Natural killer cell (primary cell): ENCODE results near the gene LTN1. TPM values are rescaled to one million over a fixed set of nuclear protein-coding genes. Genes with fewer than 3 reads are reported as not detected.

ENCODE experiments used
- ATAC-seq, 3 donors: fragments of 150-1000 bp in 2 of 3; fragments of 200-7000 bp in 1 of 3; cut with Tn5 transposase; 1 replicate in 1 of 3; 2 replicates in 2 of 3; pipeline ENCODE4 v1.10.0; 2021; ENCODE audit warnings: mild to moderate bottlenecking in 2 of 3, moderate library complexity in 2 of 3
- DNase-seq, 2 donors: peaks; one replicate each; pipeline versions ENCODE4 v3.0.0 to v3.0.0-alpha.2; 2013 to 2021; ENCODE audit warnings: mixed read lengths in 1 of 2
- H3K27ac ChIP-seq: one replicate; pipeline ENCODE4 v1.5.1; 2013; ENCODE audit warnings: mild to moderate bottlenecking, low read length
- H3K27me3 ChIP-seq: one replicate; pipeline ENCODE4 v1.6.1; 2013; ENCODE audit warnings: low read length; ENCODE audit not compliant: control insufficient read depth, insufficient read depth
- H3K36me3 ChIP-seq: one replicate; pipeline ENCODE4 v1.6.1; 2013; ENCODE audit warnings: low read length; ENCODE audit not compliant: control insufficient read depth, insufficient read depth
- H3K4me1 ChIP-seq: one replicate; pipeline ENCODE4 v1.6.1; 2013; ENCODE audit warnings: low read length; ENCODE audit not compliant: control insufficient read depth, insufficient read depth
- H3K4me3 ChIP-seq: one replicate; pipeline ENCODE4 v1.5.1; 2013; ENCODE audit warnings: low read length
- H3K9me3 ChIP-seq: one replicate; pipeline ENCODE4 v1.6.1; 2013; ENCODE audit warnings: low read length; ENCODE audit not compliant: control insufficient read depth, insufficient read depth
- H3K27ac Mint-ChIP-seq, 2 donors: one replicate each; pipeline ENCODE4 v1.8.0; 2022; ENCODE audit warnings: mild to moderate bottlenecking in 2 of 2, mixed read lengths in 2 of 2, moderate library complexity in 1 of 2
- H3K27me3 Mint-ChIP-seq, 2 donors: one replicate each; pipeline ENCODE4 v1.8.0; 2022; ENCODE audit warnings: low read depth in 2 of 2, mixed read lengths in 2 of 2
- H3K36me3 Mint-ChIP-seq: one replicate; pipeline ENCODE4 v1.8.0; 2022; ENCODE audit warnings: mixed read lengths
- H3K4me1 Mint-ChIP-seq, 2 donors: one replicate each; pipeline ENCODE4 v1.8.0; 2022; ENCODE audit warnings: mixed read lengths in 2 of 2
- H3K4me3 Mint-ChIP-seq: one replicate; pipeline ENCODE4 v1.8.0; 2022; ENCODE audit warnings: mild to moderate bottlenecking, moderate library complexity, mixed read lengths
- H3K9me3 Mint-ChIP-seq, 2 donors: one replicate each; pipeline ENCODE4 v1.8.0; 2022; ENCODE audit warnings: mixed read lengths in 2 of 2
- WGBS: methylation state at CpG from one replicate; pipeline ENCODE4 v1.1.7; 2013; ENCODE audit warnings: missing lambda C conversion rate; ENCODE audit not compliant: insufficient coverage; 5-methylcytosine and 5-hydroxymethylcytosine counted together
- intact Hi-C: fragments of 100-400 bp; cut with micrococcal nuclease; formaldehyde crosslinking; loops from one replicate; pipeline ENCODE4 v1.14.2; 2022
- total RNA-seq, 4 donors: library from RNA; stranded (reverse); fragments of 120-200 nt in 1 of 4; gene quantifications; one replicate each; pipeline versions ENCODE4 v1.2.3 to v1.2.4, GENCODE V29; 2013 to 2022
- TF ChIP-seq, protein P1 (sequence below): fragments of 200-600 bp; IDR thresholded peaks from one replicate; pipeline ENCODE4 v1.8.0; 2022; ENCODE audit warnings: antibody characterized with exemption

LTN1 gene
- total RNA-seq, 3 donors from 2014 or later (not counting 1 experiment from before 2014, with no cell fraction given): 33.7 to 43.1 (median 35.0) TPM

DNA sequence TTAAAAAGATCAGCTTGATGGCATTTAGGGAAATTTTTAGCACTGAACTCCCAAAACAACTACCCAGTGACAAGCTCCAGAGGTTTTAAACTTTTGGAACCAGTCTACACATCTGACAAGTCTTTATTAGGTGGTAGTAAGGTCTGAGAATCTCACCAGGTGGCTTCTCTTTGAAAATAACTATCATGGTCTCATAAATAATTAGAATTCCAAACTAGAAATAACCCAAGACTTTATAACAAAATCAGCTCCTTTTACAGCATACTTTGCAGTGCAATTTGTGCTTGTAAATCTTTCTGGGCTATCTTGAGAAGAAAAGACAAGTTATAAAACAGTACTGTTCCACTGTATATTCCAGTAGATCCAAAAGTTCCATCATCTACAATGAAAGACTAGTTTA lies 108.7 kb downstream of the LTN1 start:
- no peaks in the 10 kb centered on the region for H3K9me3 Mint-ChIP-seq
- H3K9me3 ChIP-seq: no peaks in the 10 kb centered on the region
- DNase-seq: peak in 1 of 2 donors; percentile 4
- H3K4me3 Mint-ChIP-seq: peak overlapping the region; percentile 95
- intact Hi-C loops: loop anchor here (10.0 kb wide), 1 partner anchor 191 kb away; the partner anchor contains the start of gene CCT8
- peak overlapping the region; percentile 29 for H3K27ac ChIP-seq
- peaks cover 6% of the 10 kb centered on the region for H3K36me3 Mint-ChIP-seq
- H3K27ac Mint-ChIP-seq: peak overlapping the region; percentile 98 to 100
- H3K4me1 Mint-ChIP-seq: peaks cover 23 to 25% of the 10 kb centered on the region in 2 donors
- H3K4me3 ChIP-seq: no peak overlapping the region
- H3K4me1 ChIP-seq: peaks cover 3% of the 10 kb centered on the region
- H3K27me3 ChIP-seq: no peaks in the 10 kb centered on the region
- ATAC-seq: no peak
- peaks cover 7 to 18% of the 10 kb centered on the region in 2 donors for H3K27me3 Mint-ChIP-seq
- H3K36me3 ChIP-seq: peaks cover 12% of the 10 kb centered on the region
- TF ChIP-seq, protein P1, sequence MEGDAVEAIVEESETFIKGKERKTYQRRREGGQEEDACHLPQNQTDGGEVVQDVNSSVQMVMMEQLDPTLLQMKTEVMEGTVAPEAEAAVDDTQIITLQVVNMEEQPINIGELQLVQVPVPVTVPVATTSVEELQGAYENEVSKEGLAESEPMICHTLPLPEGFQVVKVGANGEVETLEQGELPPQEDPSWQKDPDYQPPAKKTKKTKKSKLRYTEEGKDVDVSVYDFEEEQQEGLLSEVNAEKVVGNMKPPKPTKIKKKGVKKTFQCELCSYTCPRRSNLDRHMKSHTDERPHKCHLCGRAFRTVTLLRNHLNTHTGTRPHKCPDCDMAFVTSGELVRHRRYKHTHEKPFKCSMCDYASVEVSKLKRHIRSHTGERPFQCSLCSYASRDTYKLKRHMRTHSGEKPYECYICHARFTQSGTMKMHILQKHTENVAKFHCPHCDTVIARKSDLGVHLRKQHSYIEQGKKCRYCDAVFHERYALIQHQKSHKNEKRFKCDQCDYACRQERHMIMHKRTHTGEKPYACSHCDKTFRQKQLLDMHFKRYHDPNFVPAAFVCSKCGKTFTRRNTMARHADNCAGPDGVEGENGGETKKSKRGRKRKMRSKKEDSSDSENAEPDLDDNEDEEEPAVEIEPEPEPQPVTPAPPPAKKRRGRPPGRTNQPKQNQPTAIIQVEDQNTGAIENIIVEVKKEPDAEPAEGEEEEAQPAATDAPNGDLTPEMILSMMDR: no peak

DNA sequence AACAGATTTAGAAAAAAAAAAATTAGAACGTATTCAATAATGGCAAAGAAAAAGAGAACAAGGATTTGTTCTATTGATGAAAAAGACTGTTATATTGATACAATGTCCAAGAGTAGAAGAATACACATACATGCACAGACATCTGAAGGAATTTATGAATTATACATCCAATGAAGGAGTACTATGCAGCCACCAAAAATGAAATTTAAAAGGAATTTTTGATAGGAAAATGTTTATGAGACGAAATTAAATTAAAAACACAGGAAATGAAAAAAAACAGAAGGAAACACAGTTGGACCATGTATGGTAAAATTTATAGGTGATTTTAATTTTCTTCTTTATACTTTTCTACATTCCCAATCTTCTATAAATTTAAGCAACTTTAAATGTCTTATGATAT lies 110.3 kb downstream of the LTN1 start:
- intact Hi-C loops: loop anchor here (10.0 kb wide), 1 partner anchor 192 kb away; the partner anchor contains the start of gene CCT8
- Histone ChIP-seq H3K4me3 (no peak overlapping the region), H3K9me3 (no peaks in the 10 kb centered on the region), H3K27me3 (no peaks in the 10 kb centered on the region), H3K27ac (no peak overlapping the region), H3K36me3 (peaks cover 12% of the 10 kb centered on the region), H3K4me1 (peaks cover 3% of the 10 kb centered on the region)
- H3K27ac Mint-ChIP-seq: no peak overlapping the region
- TF ChIP-seq, protein P1: no peak
- H3K36me3 Mint-ChIP-seq: peaks cover 6% of the 10 kb centered on the region
- peaks cover 23 to 25% of the 10 kb centered on the region in 2 donors for H3K4me1 Mint-ChIP-seq
- DNase-seq (no peak), ATAC-seq (no peak)
- H3K27me3 Mint-ChIP-seq: peaks cover 0 to 5% of the 10 kb centered on the region in 2 donors
- H3K4me3 Mint-ChIP-seq: no peak overlapping the region
- H3K9me3 Mint-ChIP-seq: no peaks in the 10 kb centered on the region
- WGBS: no CpG with 5 or more reads among the region's 2 CpGs

Other genes starting within 250 kb of the LTN1 start
- gene RWDD2B, start 26.5 kb upstream of the LTN1 start, total RNA-seq: 1 to 10 TPM; 5.2 to 8.6 (median 5.9) TPM
- 10 to 100 TPM; 67.9 to 76.9 (median 75.7) TPM for gene USP16, start 31.8 kb upstream of the LTN1 start, total RNA-seq
- 10 to 100 TPM; 76.2 to 90.3 (median 82.9) TPM for gene CCT8, start 80.8 kb upstream of the LTN1 start, total RNA-seq
- 10 to 100 TPM in 2 of 3 donors, 1 to 10 TPM in 1; 7.0 to 16.3 (median 11.5) TPM for gene MAP3K7CL, start 137.8 kb upstream of the LTN1 start, total RNA-seq